Coronary artery (tissue), 2 donors: ENCODE data around the gene TM4SF4.

Experiments used
- DNase-seq: peaks from one replicate; pipeline ENCODE4 v3.0.0-alpha.2; 2017; ENCODE audit warnings: low spot score
- H3K27ac ChIP-seq, 2 donors: fragments of 200-600 bp; sonication (generic); one replicate each; pipeline ENCODE4 v1.5.1; 2016 to 2019
- H3K4me3 ChIP-seq: fragments of 200-600 bp; sonication (generic); 2 replicates; pipeline ENCODE4 v1.5.1; 2016; ENCODE audit warnings: mild to moderate bottlenecking, moderate library complexity
- TF ChIP-seq, protein P1 (sequence below): fragments of 200-600 bp; sonication (generic); IDR thresholded peaks from one replicate; pipeline ENCODE4 v1.5.1; 2019; ENCODE audit warnings: antibody characterized with exemption

Gene TM4SF4

DNA sequence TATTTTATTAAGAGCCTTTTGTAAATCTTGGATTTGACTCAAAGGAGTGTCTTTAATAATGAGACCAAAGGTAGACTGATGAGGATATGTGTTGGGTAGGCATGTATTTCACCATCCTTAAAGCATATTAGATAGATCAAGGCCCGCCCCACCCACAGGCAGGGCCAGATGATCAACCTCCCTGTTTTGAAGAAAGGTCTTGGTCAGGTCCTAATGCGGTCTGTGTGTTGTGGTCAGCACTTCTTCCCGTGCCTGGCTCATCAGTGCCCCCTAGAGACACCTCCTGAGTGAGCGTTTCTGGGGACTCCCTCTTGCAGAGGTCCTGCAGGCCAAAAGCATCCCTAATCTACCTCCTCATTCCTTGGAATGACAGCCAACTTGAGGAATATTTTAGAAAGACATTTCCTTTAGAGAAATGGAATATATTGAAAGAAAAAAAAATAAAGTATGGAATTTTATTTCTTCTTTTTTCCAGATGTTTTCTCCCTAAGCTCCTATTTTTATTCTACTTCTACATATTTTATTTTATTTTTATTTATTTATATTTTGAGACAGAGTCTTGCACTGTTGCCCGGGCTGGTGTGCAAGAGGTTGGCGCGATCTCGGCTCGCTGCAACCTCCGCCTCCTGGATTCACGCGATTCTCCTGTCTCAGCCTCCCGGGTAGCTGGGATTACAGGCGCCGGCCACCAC, 6.0 kb downstream of the TM4SF4 start:
- DNase-seq: peak; percentile 83
- TF ChIP-seq, protein P1, sequence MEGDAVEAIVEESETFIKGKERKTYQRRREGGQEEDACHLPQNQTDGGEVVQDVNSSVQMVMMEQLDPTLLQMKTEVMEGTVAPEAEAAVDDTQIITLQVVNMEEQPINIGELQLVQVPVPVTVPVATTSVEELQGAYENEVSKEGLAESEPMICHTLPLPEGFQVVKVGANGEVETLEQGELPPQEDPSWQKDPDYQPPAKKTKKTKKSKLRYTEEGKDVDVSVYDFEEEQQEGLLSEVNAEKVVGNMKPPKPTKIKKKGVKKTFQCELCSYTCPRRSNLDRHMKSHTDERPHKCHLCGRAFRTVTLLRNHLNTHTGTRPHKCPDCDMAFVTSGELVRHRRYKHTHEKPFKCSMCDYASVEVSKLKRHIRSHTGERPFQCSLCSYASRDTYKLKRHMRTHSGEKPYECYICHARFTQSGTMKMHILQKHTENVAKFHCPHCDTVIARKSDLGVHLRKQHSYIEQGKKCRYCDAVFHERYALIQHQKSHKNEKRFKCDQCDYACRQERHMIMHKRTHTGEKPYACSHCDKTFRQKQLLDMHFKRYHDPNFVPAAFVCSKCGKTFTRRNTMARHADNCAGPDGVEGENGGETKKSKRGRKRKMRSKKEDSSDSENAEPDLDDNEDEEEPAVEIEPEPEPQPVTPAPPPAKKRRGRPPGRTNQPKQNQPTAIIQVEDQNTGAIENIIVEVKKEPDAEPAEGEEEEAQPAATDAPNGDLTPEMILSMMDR: peak; percentile 67
- Histone ChIP-seq H3K27ac (peak overlapping the region; percentile 63 to 80), H3K4me3 (no peak overlapping the region)

DNA sequence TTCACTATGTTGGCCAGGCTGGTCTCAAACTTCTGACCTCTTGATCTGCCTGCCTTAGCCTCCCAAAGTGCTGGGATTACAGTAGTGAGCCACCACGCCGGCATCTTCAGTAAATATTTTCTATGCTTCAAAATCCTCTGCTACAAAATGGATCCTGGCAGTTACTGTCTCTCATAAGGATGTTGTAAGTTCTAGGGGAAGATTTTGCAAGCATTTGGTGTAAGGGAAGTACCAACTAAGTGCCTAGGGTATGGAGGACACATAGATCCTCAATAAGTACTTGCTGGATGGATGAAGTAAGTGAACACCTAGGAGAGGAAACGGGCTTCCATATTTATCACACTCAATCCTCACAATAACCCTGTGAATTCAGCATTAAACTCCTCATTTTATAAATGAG, 6.6 kb downstream of the TM4SF4 start:
- no peak overlapping the region for H3K27ac ChIP-seq
- TF ChIP-seq, protein P1: no peak
- no peak for DNase-seq
- no peak overlapping the region for H3K4me3 ChIP-seq

DNA sequence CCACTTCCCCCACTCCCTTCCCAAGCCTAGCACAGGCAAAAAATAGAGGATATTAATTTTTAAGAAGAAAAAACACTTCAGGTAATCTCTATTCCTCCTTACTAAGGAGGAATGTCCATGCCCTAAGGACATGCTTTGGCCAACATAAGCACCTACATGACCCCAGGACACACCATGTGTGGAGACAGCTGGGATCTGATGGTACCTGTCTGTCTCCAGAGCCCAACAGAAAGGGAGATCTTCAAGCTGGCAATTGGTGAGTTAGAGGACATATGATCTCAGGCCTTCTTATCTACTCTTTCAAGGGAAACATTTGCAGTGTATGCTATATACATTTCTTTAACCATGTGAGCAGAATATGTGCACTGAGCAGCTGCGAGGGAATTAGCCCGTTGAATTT, 7.0 kb downstream of the TM4SF4 start:
- Histone ChIP-seq H3K4me3 (no peak overlapping the region), H3K27ac (no peak overlapping the region)
- TF ChIP-seq, protein P1: no peak
- no peak for DNase-seq

DNA sequence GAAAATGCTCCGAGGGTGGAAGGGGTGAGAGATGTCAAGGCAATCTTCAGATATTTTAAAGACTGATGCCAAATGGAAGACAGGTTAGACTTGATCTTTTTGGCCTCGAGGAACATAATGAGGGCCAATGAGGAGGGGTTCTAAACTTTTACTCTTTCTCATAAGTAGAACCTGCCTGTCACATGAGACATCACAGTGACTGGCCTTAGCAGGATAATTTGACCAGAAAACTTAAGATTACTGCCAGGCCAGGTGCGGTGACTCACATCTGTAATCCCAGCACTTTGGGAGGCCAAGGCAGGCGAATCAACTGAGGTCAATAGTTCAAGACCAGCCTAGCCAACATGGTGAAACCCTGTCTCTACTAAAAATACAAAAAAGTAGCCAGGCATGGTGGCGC, 12.2 kb downstream of the TM4SF4 start:
- Histone ChIP-seq H3K27ac (no peak overlapping the region), H3K4me3 (no peak overlapping the region)
- TF ChIP-seq, protein P1: no peak
- DNase-seq: no peak

DNA sequence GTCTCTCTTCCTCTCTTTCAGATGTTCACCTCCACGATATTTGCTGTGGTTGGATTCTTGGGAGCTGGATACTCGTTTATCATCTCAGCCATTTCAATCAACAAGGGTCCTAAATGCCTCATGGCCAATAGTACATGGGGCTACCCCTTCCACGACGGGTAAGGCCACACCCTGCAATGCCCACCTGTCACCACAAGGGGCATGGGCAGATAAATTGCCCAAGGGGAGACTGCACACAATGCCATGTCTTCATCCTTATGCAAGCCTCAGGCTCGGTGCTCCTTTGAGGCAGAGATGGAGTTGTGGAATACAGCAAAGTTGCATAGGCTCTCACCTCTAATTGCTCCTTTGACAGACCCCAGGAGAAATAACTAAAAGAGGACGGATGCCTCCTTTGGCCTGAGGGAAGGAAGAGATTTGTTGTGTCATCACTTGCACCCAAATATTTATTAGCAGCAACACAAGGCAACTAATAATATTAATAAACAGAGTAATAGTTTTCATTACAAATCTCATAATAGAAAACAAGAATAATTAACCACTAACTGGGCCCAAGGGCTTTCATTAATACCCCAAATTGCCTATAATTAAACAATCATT, 13.2 kb downstream of the TM4SF4 start:
- no peak overlapping the region for H3K4me3 ChIP-seq
- no peak for DNase-seq
- H3K27ac ChIP-seq: no peak overlapping the region
- TF ChIP-seq, protein P1: no peak

DNA sequence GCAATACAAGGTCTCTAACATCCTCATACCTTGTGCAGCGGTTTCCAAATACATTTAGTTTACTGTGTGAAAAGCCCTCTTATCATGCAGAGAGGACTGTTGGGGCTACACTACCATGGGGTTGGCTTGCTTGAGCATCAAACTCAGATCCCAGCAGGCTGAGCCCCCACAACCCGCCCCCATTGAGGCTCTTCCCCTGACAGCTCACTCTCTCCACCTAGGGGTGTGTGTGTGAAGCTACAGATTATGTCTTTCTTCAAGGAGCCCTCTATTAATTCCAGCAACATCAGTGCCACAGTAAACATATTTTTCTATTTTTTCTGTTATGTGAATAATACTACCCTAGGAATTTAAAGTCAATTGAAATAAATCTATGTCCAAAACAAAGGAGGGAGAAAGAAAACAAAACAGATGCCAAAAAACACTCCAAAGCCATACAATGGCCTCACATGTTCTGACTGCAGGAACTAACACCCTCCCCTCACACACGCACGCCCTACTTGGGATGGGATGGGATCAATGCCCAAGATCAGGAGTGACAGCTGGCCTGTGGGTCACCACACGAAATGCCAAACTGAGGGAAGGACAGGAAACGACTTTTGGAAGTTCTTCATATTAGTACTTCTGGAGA, 14.7 kb downstream of the TM4SF4 start:
- DNase-seq: no peak
- Histone ChIP-seq H3K27ac (no peak overlapping the region), H3K4me3 (no peak overlapping the region)
- TF ChIP-seq, protein P1: no peak
